MM.1S (cell line): ENCODE results near the gene RAB9A.

Experiments used
- DNase-seq: peaks from one replicate; pipeline ENCODE4 v3.0.0-alpha.2; 2015
- H2AFZ ChIP-seq: fragments of 300-600 bp; sonication (generic); 2 replicates; pipeline ENCODE4 v1.6.0; 2016; ENCODE audit warnings: antibody characterized with exemption, low read length
- H3F3A ChIP-seq: fragments of 300-600 bp; sonication (generic); 2 replicates; pipeline ENCODE4 v1.6.1; 2016; ENCODE audit warnings: mild to moderate bottlenecking, antibody characterized with exemption, low read length, moderate library complexity, mixed read lengths; ENCODE audit not compliant: insufficient read depth
- H3K27ac ChIP-seq: fragments of 300-600 bp; sonication (generic); 2 replicates; pipeline ENCODE4 v1.5.1; 2016; ENCODE audit warnings: mild to moderate bottlenecking, low read length
- H3K27me3 ChIP-seq: fragments of 300-600 bp; sonication (generic); replicated peaks from 2 replicates; pipeline ENCODE4 v1.6.0; 2016; ENCODE audit warnings: low read length; ENCODE audit not compliant: insufficient read depth
- H3K36me3 ChIP-seq: fragments of 300-600 bp; sonication (generic); replicated peaks from 2 replicates; pipeline ENCODE4 v1.6.1; 2016; ENCODE audit warnings: mild to moderate bottlenecking, low read length, mixed read lengths; ENCODE audit not compliant: insufficient read depth
- H3K4me1 ChIP-seq: fragments of 300-600 bp; sonication (generic); 2 replicates; pipeline ENCODE4 v1.6.1; 2016; ENCODE audit warnings: low read length, mixed read lengths
- H3K4me2 ChIP-seq: fragments of 300-600 bp; sonication (generic); 2 replicates; pipeline ENCODE4 v1.6.0; 2016; ENCODE audit warnings: low read depth, low read length
- H3K4me3 ChIP-seq: fragments of 300-600 bp; sonication (generic); 2 replicates; pipeline ENCODE4 v1.5.1; 2016; ENCODE audit warnings: low read length, mixed read lengths
- H3K79me2 ChIP-seq: fragments of 300-600 bp; sonication (generic); 2 replicates; pipeline ENCODE4 v1.6.1; 2016; ENCODE audit warnings: mixed run types, low read length, mixed read lengths
- H3K9ac ChIP-seq: fragments of 300-600 bp; sonication (generic); 2 replicates; pipeline ENCODE4 v1.6.1; 2016; ENCODE audit warnings: low read length, mixed read lengths
- H3K9me2 ChIP-seq: fragments of 300-600 bp; sonication (generic); replicated peaks from 2 replicates; pipeline ENCODE4 v1.6.1; 2016; ENCODE audit warnings: mild to moderate bottlenecking, low read length, mixed read lengths; ENCODE audit not compliant: insufficient read depth
- H3K9me3 ChIP-seq: fragments of 300-600 bp; sonication (generic); replicated peaks from 2 replicates; pipeline ENCODE4 v1.6.1; 2016; ENCODE audit warnings: mild to moderate bottlenecking, low read length, mixed read lengths; ENCODE audit not compliant: insufficient read depth
- H4K20me1 ChIP-seq: fragments of 300-600 bp; sonication (generic); 2 replicates; pipeline ENCODE4 v1.6.1; 2016; ENCODE audit warnings: mild to moderate bottlenecking, low read length, moderate library complexity, mixed read lengths; ENCODE audit not compliant: insufficient read depth
- EZH2 ChIP-seq: fragments of 300-600 bp; sonication (generic); optimal IDR thresholded peaks from 2 replicates; pipeline ENCODE3; 2017; ENCODE audit warnings: low read depth, mild to moderate bottlenecking, antibody characterized with exemption, low read length, mixed read lengths
- EZH2phosphoT487 ChIP-seq: fragments of 300-600 bp; sonication (generic); IDR thresholded peaks from 2 replicates; pipeline ENCODE4 v1.6.1; 2018; ENCODE audit warnings: antibody characterized with exemption, low read length
- TF ChIP-seq, protein P1 (sequence below): fragments of 300-600 bp; sonication (generic); IDR thresholded peaks from 2 replicates; pipeline ENCODE4 v1.5.1; 2016; ENCODE audit warnings: antibody characterized with exemption, low read length, mixed read lengths

RAB9A gene

DNA sequence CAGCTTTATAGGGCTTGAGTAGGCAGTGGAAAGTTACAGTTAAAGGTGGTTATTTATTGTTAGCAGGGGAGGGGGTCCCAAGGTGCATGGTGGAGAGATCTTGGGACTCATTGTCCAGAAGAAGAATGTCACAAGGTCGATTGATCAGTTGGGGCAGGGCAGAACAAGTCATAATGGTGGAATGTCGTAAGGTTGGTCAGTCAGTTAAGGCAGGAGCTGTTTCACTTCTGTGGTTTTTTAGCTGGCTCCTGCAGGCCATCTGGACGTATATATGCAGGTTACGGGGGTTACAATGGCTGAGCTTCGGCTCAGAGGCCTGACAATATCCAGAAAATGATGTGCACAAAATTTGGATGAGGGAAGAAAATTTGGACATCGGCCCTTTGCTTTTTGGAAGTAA is 52.8 kb downstream of the RAB9A start:
- DNase-seq: no peak
- Histone ChIP-seq H4K20me1 (no peaks in the 10 kb centered on the region), H3K9me2 (no peaks in the 10 kb centered on the region), H3K4me1 (peaks cover 19% of the 10 kb centered on the region; the same call in 1 of the 2 replicates), H3K4me3 (no peak overlapping the region), H3K36me3 (no peaks in the 10 kb centered on the region), H3K27ac (peak overlapping the region; percentile 82; the same call in 1 of the 2 replicates), H3F3A (peaks cover 17% of the 10 kb centered on the region), H2AFZ (no peak overlapping the region), H3K9me3 (no peaks in the 10 kb centered on the region), H3K4me2 (peak overlapping the region; percentile 69), H3K27me3 (no peaks in the 10 kb centered on the region), H3K9ac (peak overlapping the region; percentile 46; the same call in 1 of the 2 replicates), H3K79me2 (peaks cover 3% of the 10 kb centered on the region; the same call in 1 of the 2 replicates)
- no peak for TF ChIP-seq EZH2
- no peak for TF ChIP-seq EZH2phosphoT487
- TF ChIP-seq, protein P1, sequence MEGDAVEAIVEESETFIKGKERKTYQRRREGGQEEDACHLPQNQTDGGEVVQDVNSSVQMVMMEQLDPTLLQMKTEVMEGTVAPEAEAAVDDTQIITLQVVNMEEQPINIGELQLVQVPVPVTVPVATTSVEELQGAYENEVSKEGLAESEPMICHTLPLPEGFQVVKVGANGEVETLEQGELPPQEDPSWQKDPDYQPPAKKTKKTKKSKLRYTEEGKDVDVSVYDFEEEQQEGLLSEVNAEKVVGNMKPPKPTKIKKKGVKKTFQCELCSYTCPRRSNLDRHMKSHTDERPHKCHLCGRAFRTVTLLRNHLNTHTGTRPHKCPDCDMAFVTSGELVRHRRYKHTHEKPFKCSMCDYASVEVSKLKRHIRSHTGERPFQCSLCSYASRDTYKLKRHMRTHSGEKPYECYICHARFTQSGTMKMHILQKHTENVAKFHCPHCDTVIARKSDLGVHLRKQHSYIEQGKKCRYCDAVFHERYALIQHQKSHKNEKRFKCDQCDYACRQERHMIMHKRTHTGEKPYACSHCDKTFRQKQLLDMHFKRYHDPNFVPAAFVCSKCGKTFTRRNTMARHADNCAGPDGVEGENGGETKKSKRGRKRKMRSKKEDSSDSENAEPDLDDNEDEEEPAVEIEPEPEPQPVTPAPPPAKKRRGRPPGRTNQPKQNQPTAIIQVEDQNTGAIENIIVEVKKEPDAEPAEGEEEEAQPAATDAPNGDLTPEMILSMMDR: no peak

DNA sequence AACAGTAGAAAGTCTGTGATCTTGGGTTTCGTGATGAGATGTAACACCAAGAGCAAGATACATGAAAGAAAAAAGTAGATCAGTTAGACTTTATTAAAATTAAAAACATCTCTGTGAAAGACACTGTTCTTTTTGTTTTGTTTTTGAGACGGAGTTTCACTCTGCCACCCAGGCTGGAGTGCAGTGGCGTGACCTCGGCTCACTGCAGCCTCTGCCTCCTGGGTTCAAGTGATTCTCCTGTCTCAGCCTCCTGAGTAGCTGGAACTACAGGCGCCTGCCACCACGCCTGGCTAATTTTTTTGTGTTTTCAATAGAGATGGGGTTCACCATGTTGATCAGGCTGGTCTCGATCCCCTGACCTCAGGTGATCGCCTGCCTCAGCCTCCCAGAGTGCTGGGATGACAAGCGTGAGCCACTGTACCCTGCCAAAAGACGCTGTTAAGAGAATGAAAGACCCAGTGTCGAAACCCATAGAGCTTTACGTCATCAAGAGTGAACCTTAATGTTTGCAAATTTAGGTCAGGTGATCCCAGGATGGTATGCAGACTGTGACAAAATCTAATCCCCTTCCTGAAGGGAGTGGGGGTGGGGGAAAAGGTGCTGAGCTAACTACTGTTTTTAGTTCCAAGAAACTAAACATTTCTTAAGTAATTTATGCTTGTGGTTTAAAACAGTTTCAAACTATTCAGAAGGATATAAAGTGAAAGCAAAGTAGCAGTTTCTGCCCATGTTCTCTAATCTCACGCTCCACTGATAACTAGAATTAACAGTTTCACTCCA is 53.7 kb downstream of the RAB9A start:
- no peaks in the 10 kb centered on the region for H3K9me3 ChIP-seq
- peak overlapping the region; percentile 82; the same call in 1 of the 2 replicates for H3K27ac ChIP-seq
- peak overlapping the region; percentile 69 for H3K4me2 ChIP-seq
- no peaks in the 10 kb centered on the region for H3K27me3 ChIP-seq
- peak; percentile 79 for DNase-seq
- H4K20me1 ChIP-seq: no peaks in the 10 kb centered on the region
- no peaks in the 10 kb centered on the region; the same call in 1 of the 2 replicates for H3K36me3 ChIP-seq
- TF ChIP-seq EZH2phosphoT487: no peak
- TF ChIP-seq, protein P1: no peak
- no peak for TF ChIP-seq EZH2
- H2AFZ ChIP-seq: no peak overlapping the region
- H3K9ac ChIP-seq: peak overlapping the region; percentile 46; the same call in 1 of the 2 replicates
- no peaks in the 10 kb centered on the region for H3K9me2 ChIP-seq
- peaks cover 17% of the 10 kb centered on the region for H3F3A ChIP-seq
- H3K4me1 ChIP-seq: peaks cover 16% of the 10 kb centered on the region; the same call in 1 of the 2 replicates
- H3K79me2 ChIP-seq: no peaks in the 10 kb centered on the region
- peak overlapping the region; percentile 7; the same call in 1 of the 2 replicates for H3K4me3 ChIP-seq

DNA sequence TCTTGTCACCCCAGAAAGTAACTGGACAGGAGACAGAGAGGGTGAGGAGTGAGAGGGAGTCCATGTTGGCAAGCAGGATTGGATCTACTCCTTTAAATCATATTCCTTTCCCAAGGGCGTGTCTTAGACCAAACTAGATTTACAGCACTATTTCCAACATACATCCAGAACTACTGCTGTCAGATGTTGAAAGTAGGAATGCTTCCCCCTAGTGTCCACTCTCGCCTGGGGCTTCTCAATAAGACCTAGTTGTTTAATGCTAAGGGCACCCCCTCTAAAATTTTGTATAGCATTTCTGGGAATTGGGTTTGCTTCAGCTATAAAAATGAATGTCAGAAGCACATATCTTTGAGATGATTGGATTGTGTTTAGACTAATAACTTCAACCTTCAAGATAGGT is 58.9 kb downstream of the RAB9A start:
- no peaks in the 10 kb centered on the region for H3K9me2 ChIP-seq
- no peak for DNase-seq
- no peak overlapping the region for H3K4me2 ChIP-seq
- H3K27ac ChIP-seq: no peak overlapping the region
- no peaks in the 10 kb centered on the region for H3K79me2 ChIP-seq
- no peaks in the 10 kb centered on the region for H3K9me3 ChIP-seq
- H2AFZ ChIP-seq: no peak overlapping the region
- H3K27me3 ChIP-seq: no peaks in the 10 kb centered on the region
- no peaks in the 10 kb centered on the region; the same call in 1 of the 2 replicates for H3K36me3 ChIP-seq
- H4K20me1 ChIP-seq: no peaks in the 10 kb centered on the region
- TF ChIP-seq, protein P1: peak; percentile 45
- TF ChIP-seq EZH2phosphoT487 (no peak), EZH2 (no peak)
- no peak overlapping the region for H3K9ac ChIP-seq
- peaks cover 34% of the 10 kb centered on the region for H3K4me1 ChIP-seq
- H3F3A ChIP-seq: peaks cover 16% of the 10 kb centered on the region
- H3K4me3 ChIP-seq: no peak overlapping the region
